Type B pancreatic cell (in vitro differentiated cells): ENCODE results near the gene ACOX2. TPM values are rescaled to one million over a fixed set of nuclear protein-coding genes. Genes with fewer than 3 reads are reported as not detected.

Experiments
- DNase-seq: peaks from one replicate; pipeline ENCODE4 v3.0.0; 2021; ENCODE audit warnings: mixed read lengths; ENCODE audit not compliant: unreplicated experiment; ENCODE audit errors: extremely low spot score
- H3K27ac Mint-ChIP-seq: 2 replicates; pipeline ENCODE4 v1.8.0; 2021; ENCODE audit warnings: mild to moderate bottlenecking, mixed read lengths
- H3K27me3 Mint-ChIP-seq: 2 replicates; pipeline ENCODE4 v1.8.0; 2021; ENCODE audit warnings: mixed read lengths
- H3K36me3 Mint-ChIP-seq: 2 replicates; pipeline ENCODE4 v1.8.0; 2021; ENCODE audit warnings: mixed read lengths
- H3K4me1 Mint-ChIP-seq: one replicate; pipeline ENCODE4 v1.8.0; 2021; ENCODE audit warnings: mixed read lengths; ENCODE audit not compliant: unreplicated experiment
- H3K4me3 Mint-ChIP-seq: 2 replicates; pipeline ENCODE4 v1.8.0; 2021; ENCODE audit warnings: mild to moderate bottlenecking, mixed read lengths
- H3K9me3 Mint-ChIP-seq: 2 replicates; pipeline ENCODE4 v1.8.0; 2021; ENCODE audit warnings: mixed read lengths
- total RNA-seq: library from RNA; stranded (reverse); gene quantifications from 2 replicates; pipeline ENCODE4 v1.2.1, GENCODE V29; 2021; ENCODE audit warnings: low replicate concordance
- TF ChIP-seq, protein P1 (sequence below): fragments of 200-600 bp; sonication (generic); conservative IDR thresholded peaks from 2 replicates; pipeline ENCODE4 v1.5.0; 2021; ENCODE audit warnings: antibody characterized with exemption, mild to moderate bottlenecking

ACOX2 gene
- total RNA-seq, 1 donor from 2014 or later: 5.6 TPM

GRCh38 chr3:58463942-58464271 is 73.1 kb downstream of the ACOX2 start:
- H3K27ac Mint-ChIP-seq: peak overlapping the region; percentile 49
- no peak overlapping the region for H3K4me3 Mint-ChIP-seq
- H3K4me1 Mint-ChIP-seq: peaks cover 18% of the 10 kb centered on the region
- H3K36me3 Mint-ChIP-seq: no peaks in the 10 kb centered on the region
- DNase-seq: no peak
- TF ChIP-seq, protein P1, sequence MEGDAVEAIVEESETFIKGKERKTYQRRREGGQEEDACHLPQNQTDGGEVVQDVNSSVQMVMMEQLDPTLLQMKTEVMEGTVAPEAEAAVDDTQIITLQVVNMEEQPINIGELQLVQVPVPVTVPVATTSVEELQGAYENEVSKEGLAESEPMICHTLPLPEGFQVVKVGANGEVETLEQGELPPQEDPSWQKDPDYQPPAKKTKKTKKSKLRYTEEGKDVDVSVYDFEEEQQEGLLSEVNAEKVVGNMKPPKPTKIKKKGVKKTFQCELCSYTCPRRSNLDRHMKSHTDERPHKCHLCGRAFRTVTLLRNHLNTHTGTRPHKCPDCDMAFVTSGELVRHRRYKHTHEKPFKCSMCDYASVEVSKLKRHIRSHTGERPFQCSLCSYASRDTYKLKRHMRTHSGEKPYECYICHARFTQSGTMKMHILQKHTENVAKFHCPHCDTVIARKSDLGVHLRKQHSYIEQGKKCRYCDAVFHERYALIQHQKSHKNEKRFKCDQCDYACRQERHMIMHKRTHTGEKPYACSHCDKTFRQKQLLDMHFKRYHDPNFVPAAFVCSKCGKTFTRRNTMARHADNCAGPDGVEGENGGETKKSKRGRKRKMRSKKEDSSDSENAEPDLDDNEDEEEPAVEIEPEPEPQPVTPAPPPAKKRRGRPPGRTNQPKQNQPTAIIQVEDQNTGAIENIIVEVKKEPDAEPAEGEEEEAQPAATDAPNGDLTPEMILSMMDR: peak; percentile 4
- no peaks in the 10 kb centered on the region for H3K9me3 Mint-ChIP-seq
- H3K27me3 Mint-ChIP-seq: no peaks in the 10 kb centered on the region

- Mint-ChIP-seq H3K27ac (peak overlapping the region; percentile 49), H3K36me3 (no peaks in the 10 kb centered on the region), H3K4me3 (no peak overlapping the region), H3K4me1 (peaks cover 18% of the 10 kb centered on the region), H3K27me3 (no peaks in the 10 kb centered on the region), H3K9me3 (no peaks in the 10 kb centered on the region)
- TF ChIP-seq, protein P1: peak; percentile 84
- no peak for DNase-seq
These were observed 73.6 kb downstream of the ACOX2 start for GRCh38 chr3:58463181-58463941.

- Mint-ChIP-seq H3K9me3 (no peaks in the 10 kb centered on the region), H3K4me1 (peaks cover 18% of the 10 kb centered on the region), H3K36me3 (no peaks in the 10 kb centered on the region), H3K27me3 (no peaks in the 10 kb centered on the region), H3K27ac (no peak overlapping the region), H3K4me3 (no peak overlapping the region)
- no peak for DNase-seq
- TF ChIP-seq, protein P1: no peak
These were observed 74.2 kb downstream of the ACOX2 start for GRCh38 chr3:58462829-58463180.

- DNase-seq: no peak
- H3K4me3 Mint-ChIP-seq: no peak overlapping the region
- peaks cover 6% of the 10 kb centered on the region for H3K9me3 Mint-ChIP-seq
These were observed 77.8 kb downstream of the ACOX2 start for GRCh38 chr3:58459160-58459559.

More at GRCh38 chr3:58459160-58459559, 77.8 kb downstream of the ACOX2 start:
- Mint-ChIP-seq H3K4me1 (peaks cover 14% of the 10 kb centered on the region), H3K27ac (no peak overlapping the region), H3K36me3 (peaks cover 4% of the 10 kb centered on the region), H3K27me3 (no peaks in the 10 kb centered on the region)
- TF ChIP-seq, protein P1: no peak

Other genes with a start within 250 kb of the ACOX2 start
- 22.1 and 23.3 TPM in 2 replicates for gene RPP14, start 230.9 kb downstream of the ACOX2 start, total RNA-seq
- 10.6 and 11.4 TPM in 2 replicates for gene HTD2, start 230.7 kb downstream of the ACOX2 start, total RNA-seq
- gene PXK, start 204.3 kb downstream of the ACOX2 start, total RNA-seq: 12.4 and 15.1 TPM in 2 replicates
- 72.1 and 76.9 TPM in 2 replicates for gene PDHB, start 103.4 kb downstream of the ACOX2 start, total RNA-seq
- gene KCTD6, start 45.1 kb downstream of the ACOX2 start, total RNA-seq: 23.5 and 24.9 TPM in 2 replicates
- gene FAM107A, start 40.2 kb upstream of the ACOX2 start, total RNA-seq: 2.9 and 4.5 TPM in 2 replicates
- gene FAM3D, start 129.6 kb upstream of the ACOX2 start, total RNA-seq: 7.4 and 7.6 TPM in 2 replicates